ENCODE results near the gene DOLK. TPM values are rescaled to one million over a fixed set of nuclear protein-coding genes. Genes with fewer than 3 reads are reported as not detected.

DOLK gene
- polyA plus RNA-seq, 2 of the 4 experiments (the other 2 are of a cell fraction), result 22.8 to 25.4 TPM

- TF ChIP-seq GATA3 (IDR thresholded peaks at IDR 0.05; ENCODE audit: borderline replicate concordance) (no peak), CHD2 (IDR thresholded peaks at IDR 0.05; ENCODE audit: low read length, partially characterized antibody) (no peak), CTCF (IDR thresholded peaks at IDR 0.05) (no peak), POLR2AphosphoS2 (conservative IDR thresholded peaks at IDR 0.05; ENCODE audit: low read length) (no peak), PHF8 (IDR thresholded peaks at IDR 0.05; ENCODE audit: borderline replicate concordance, low read depth) (peak; percentile 76; the same call in 1 of the 2 replicates), E2F6 (IDR thresholded peaks at IDR 0.05; ENCODE audit: borderline replicate concordance, low read depth) (no peak), ZSCAN20 (CRISPR knock-in tag; IDR thresholded peaks at IDR 0.05) (no peak), EHMT2 (IDR thresholded peaks at IDR 0.05; ENCODE audit: low read depth) (no peak), MAFK (IDR thresholded peaks at IDR 0.05; ENCODE audit: partially characterized antibody) (no peak), KDM5A (IDR thresholded peaks at IDR 0.05) (no peak; the same call in 1 of the 2 replicates), BHLHE40 (IDR thresholded peaks at IDR 0.05; ENCODE audit: low read depth, low read length) (peak; percentile 59), SMC3 (IDR thresholded peaks at IDR 0.05) (no peak)
Observed at GRCh38 chr9:128947527-128948301, at the start of gene DOLK, which contains the start of gene NUP188 (continued).

GRCh38 chr9:128995791-128996190 lies 48.4 kb upstream of the DOLK start:
- Histone ChIP-seq H3K4me1 (no peaks in the 10 kb centered on the region), H3K4me2 (no peak overlapping the region), H3K27ac (no peak overlapping the region), H3K9me3 (no peaks in the 10 kb centered on the region), H3K4me3 (no peak overlapping the region)
- ChIA-PET POLR2A (no interaction called here), CTCF (interaction anchor here (1.6 to 7.3 kb wide), 2 partner anchors 12 to 67 kb away, joined by 5 to 64 read pairs; no protein-coding TSS in a partner anchor)
- ATAC-seq (no peak), FAIRE-seq (no peak), DNase-seq (ENCODE audit: low read depth in 1 of 2, low spot score in 1 of 2) (no peak)
- TF ChIP-seq PHF8 (IDR thresholded peaks at IDR 0.05; ENCODE audit: borderline replicate concordance, low read depth), result no peak
- no peak for TF ChIP-seq MAFK (IDR thresholded peaks at IDR 0.05; ENCODE audit: partially characterized antibody)
- no peak for TF ChIP-seq EHMT2 (IDR thresholded peaks at IDR 0.05; ENCODE audit: low read depth)
- no peak for TF ChIP-seq NR3C1 (IDR thresholded peaks at IDR 0.05)
- no peak for TF ChIP-seq ZFP36 (IDR thresholded peaks at IDR 0.05; ENCODE audit: borderline replicate concordance, partially characterized antibody)
- no peak for TF ChIP-seq BCL3 (IDR thresholded peaks at IDR 0.05)
- TF ChIP-seq ZNF302 (CRISPR knock-in tag; IDR thresholded peaks at IDR 0.05), result no peak
- no peak for TF ChIP-seq ESRRA (IDR thresholded peaks at IDR 0.05; ENCODE audit: borderline replicate concordance, low read length)
- no peak for TF ChIP-seq KDM5A (IDR thresholded peaks at IDR 0.05)
- TF ChIP-seq MYC (IDR thresholded peaks at IDR 0.05; ENCODE audit: borderline replicate concordance, low read length), result no peak
- TF ChIP-seq ELK1 (IDR thresholded peaks at IDR 0.05; ENCODE audit: low read depth, low read length), result no peak
- TF ChIP-seq ZC3H11A (IDR thresholded peaks at IDR 0.05), result no peak
- no peak for TF ChIP-seq RCOR1 (IDR thresholded peaks at IDR 0.05; ENCODE audit: low read depth, low read length)
- no peak for TF ChIP-seq HOXB13 (CRISPR knock-in tag; IDR thresholded peaks at IDR 0.05; ENCODE audit: low read depth)
- TF ChIP-seq ATOH8 (CRISPR knock-in tag; IDR thresholded peaks at IDR 0.05; ENCODE audit: low read depth), result no peak
- TF ChIP-seq JUN (IDR thresholded peaks at IDR 0.05), result no peak
- no peak for TF ChIP-seq RFX5 (IDR thresholded peaks at IDR 0.05)
- WGBS (ENCODE audit: missing lambda C conversion rate), result 96% methylated on average over 5 of the region's 5 CpGs

Measured in A549 (cell line).